ENCODE measurements around the gene ZBTB47.

DNA sequence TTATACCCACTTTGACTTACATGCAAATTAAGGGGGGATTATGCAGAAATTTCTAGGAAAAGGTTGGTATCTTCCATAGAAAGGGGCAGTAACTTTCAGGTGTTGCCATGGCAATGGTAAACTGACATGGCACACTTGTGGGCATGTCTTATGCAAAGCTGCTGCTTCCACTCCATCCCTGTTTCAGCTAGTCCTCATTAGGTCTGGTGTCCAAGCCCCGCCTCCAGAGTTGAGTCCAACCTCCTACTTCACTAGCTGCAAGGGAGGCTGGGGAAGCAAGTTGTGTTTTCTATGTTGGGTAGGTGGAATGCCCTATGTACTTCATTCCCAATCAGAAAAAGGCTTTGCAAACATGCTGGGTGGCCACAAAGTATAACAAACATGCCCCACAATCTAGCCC lies 17.2 kb downstream of the ZBTB47 start:
- no peak for TF ChIP-seq POLR2A (IDR thresholded peaks at IDR 0.05)
- TF ChIP-seq, protein P1, sequence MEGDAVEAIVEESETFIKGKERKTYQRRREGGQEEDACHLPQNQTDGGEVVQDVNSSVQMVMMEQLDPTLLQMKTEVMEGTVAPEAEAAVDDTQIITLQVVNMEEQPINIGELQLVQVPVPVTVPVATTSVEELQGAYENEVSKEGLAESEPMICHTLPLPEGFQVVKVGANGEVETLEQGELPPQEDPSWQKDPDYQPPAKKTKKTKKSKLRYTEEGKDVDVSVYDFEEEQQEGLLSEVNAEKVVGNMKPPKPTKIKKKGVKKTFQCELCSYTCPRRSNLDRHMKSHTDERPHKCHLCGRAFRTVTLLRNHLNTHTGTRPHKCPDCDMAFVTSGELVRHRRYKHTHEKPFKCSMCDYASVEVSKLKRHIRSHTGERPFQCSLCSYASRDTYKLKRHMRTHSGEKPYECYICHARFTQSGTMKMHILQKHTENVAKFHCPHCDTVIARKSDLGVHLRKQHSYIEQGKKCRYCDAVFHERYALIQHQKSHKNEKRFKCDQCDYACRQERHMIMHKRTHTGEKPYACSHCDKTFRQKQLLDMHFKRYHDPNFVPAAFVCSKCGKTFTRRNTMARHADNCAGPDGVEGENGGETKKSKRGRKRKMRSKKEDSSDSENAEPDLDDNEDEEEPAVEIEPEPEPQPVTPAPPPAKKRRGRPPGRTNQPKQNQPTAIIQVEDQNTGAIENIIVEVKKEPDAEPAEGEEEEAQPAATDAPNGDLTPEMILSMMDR (IDR thresholded peaks at IDR 0.05): no peak
- no peak for TF ChIP-seq EP300 (IDR thresholded peaks at IDR 0.05; ENCODE audit: low read depth)
